PC-3 (cell line): ENCODE data around the gene GTF3C5.

ENCODE experiments used
- CTCF ChIP-seq: fragments of 300-600 bp; sonication (generic); conservative IDR thresholded peaks from 2 replicates; pipeline ENCODE4 v1.5.1; 2017; ENCODE audit warnings: antibody characterized with exemption, low read depth, mild to moderate bottlenecking, low read length
- EZH2 ChIP-seq: fragments of 300-600 bp; sonication (generic); IDR thresholded peaks from one replicate; pipeline ENCODE4 v1.6.1; 2017; ENCODE audit warnings: antibody characterized with exemption, mild to moderate bottlenecking, low read length; ENCODE audit not compliant: unreplicated experiment
- EZH2phosphoT487 ChIP-seq: fragments of 300-600 bp; sonication (generic); IDR thresholded peaks from 2 replicates; pipeline ENCODE4 v1.6.1; 2018; ENCODE audit warnings: mild to moderate bottlenecking, antibody characterized with exemption, low read length, borderline replicate concordance

- TF ChIP-seq CTCF (no peak), EZH2 (no peak), EZH2phosphoT487 (no peak)
Observed at GRCh38 chr9:133073086-133074014, 42.6 kb downstream of the GTF3C5 start.
